ENCODE data around the gene ETFA. TPM values are rescaled to one million over a fixed set of nuclear protein-coding genes. Genes with fewer than 3 reads are reported as not detected.

Gene ETFA
- total RNA-seq, 1 donor = 70.6 TPM

DNA sequence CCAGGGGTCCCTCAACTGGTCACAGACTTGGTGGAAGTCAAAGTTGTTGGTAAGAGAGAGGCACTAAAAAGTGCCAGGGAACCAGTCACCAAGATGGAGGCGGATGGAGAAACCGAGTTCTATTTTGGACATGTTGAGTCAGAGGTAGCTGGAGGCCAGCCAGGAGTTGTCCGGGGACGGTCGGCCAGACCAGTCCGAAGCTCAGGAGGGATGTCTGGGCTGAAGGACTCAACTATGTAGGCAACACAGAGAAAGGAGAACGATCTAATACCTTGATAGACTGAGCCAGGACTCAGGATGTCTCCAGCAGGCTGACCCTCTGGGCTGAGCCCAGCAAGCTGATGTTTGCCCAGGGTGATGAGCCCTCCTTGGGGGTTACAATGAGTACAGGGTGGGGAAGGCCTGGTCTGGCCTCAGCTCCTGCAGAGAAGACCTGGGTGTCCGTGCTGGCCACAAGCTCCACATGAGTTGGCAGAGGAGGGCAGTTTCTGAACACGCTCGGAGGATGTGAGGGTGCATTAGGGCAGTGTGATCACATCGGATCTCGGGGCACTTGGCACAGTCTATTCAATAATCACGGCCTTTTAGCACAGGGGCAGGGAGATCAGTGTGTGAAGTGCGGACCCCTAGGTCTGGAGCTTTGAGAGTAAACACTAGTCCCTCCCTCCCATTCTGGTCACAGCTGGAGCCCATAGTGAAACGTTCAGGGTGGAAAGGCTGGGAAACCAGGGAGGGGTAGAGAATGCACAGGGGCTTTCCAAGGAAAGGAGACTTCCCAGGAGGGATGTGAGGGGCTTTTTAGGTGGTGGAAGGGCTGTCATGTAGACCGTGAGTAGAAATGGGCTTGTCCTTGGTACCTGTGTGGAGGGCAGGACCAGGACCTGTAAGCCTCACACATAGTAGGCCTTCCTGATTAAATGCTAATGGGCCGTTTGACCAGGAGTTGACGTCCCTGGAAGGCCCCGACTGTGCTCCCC lies 111.9 kb downstream of the ETFA start:
- no peak for DNase-seq (ENCODE audit: low read depth in 2 of 3, low spot score in 2 of 3)

GRCh38 chr15:76198456-76199105 lies 112.7 kb downstream of the ETFA start:
- no peak for DNase-seq (ENCODE audit: low read depth in 2 of 3, low spot score in 2 of 3)

- no peak for DNase-seq (ENCODE audit: low read depth in 2 of 3, low spot score in 2 of 3)
Observed at GRCh38 chr15:76197703-76198455, 113.4 kb downstream of the ETFA start.

DNA sequence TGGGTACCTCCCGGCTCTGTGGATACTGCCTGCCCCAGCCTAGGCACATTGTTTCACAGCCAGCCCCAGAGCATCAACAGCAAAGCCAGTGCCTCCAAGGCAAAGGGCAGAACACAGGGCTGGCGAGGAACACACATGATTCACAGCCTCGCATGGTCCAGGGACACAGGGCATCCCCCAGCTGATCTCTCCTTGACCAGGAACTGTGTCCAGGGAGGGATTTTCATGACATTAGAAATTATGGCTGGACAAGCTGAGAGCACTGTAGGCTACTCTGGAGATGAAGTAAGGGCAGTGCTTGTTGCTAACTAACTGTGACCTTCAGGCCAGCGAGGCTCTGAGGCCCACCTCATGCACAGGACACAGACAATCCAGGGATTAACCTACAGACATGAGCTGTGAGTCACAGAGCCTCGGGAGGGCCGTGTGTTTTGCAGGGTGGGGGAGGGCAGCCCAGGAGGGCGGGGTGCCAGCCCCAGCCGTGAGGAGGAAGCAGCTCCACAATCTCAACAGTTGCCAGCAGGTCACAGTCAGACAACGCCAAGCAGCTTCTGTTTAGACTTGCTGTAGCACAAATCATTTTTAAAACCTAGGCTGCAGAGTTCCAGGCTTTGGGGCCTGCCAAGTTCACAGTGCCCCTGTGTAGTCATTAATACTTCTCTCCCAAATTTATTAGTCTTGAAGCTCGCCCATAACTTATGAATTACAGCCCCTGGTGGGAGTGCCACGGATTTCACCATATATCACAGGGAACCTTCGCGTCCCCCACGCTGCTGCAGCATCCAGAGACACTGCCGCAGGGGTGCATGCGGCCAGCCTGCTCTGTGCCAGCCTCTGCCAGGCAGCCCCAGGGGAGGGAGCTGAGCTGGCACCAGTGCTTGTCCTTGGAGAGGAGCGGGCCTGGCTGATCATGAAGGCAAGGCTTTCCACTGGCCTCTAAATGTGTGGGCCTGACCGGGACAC lies 114.7 kb downstream of the ETFA start:
- peak in 2 of 3 donors; percentile 33 to 59 for DNase-seq (ENCODE audit: low read depth in 2 of 3, low spot score in 2 of 3)

- no peak for DNase-seq (ENCODE audit: low read depth in 2 of 3, low spot score in 2 of 3)
Observed at GRCh38 chr15:76195506-76196268, 115.6 kb downstream of the ETFA start.

DNA sequence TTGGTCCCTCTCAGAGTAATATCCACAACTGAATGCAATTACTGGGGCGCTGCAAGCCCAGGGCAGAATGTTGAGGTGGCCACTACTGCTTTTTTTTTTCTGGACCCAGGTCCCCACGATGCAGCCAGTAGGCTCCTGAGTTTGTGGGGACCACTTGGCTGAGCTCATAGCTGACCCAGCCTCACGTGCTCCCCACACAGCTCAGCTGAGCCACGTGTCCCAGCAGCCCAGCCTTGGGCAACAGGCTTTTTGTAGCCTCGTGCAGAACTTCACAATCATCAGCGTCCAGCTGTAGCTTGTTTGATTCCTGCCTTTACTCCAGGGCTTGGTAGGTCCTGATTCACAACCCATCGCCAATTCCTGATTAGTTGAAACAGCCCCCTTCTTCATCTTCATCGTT lies 117.3 kb downstream of the ETFA start:
- no peak for DNase-seq (ENCODE audit: low read depth in 2 of 3, low spot score in 2 of 3)

DNA sequence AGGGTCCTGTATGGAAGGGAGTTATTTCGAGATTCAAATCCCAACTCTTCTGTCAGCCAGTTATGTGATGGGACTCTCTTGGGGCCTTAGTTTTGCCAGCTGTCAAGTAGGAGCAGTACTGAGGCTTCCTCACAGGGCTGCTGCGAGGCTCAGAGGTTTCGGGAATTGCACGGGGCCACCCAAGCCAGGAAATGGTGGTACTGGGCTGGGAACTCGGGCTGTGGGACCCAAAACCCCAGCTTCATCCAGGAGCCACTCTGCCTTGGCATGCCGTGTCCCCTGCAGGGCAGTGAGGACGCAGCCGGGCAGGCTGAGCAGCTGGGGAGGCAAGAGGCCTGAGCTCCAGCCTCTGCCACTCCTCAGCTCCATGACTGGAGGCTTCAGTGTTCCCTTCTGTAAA lies 118.6 kb downstream of the ETFA start:
- no peak for DNase-seq (ENCODE audit: low read depth in 2 of 3, low spot score in 2 of 3)

DNA sequence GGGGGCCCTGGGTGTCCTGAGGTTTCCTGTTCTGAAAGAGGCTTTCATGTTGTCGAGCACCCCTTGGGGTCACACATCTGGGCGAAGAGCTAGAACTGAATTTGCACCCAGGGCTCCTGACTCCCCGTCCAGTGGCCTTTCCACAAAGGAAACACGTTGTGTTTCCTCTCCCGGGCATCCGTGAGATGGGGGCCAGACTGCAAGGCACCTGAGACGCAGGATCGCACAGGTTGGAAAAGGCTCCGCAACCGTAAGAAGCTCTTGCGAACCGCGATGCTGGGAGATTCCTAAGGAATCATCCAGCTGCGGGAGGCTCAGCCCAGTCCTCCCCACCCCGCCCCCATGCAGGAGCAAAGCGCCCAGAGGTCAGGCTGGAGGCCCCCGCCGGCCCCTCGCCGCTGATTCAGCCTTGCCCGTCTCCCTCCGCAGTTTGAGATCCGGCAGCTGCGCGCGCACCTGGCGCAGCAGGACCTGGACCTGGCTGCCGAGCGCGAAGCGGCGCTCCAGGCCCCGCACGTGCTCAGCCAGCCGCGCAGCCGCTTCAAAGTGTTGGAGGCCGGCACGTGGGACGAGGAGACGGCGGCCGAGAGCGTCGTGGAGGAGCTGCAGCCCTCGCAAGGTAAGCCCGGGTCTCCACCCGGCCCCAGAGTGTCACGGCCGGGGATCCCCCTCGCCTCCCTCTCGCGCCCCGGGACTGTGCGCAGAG lies 119.6 kb downstream of the ETFA start:
- peak in 2 of 3 donors; percentile 19 to 23 for DNase-seq (ENCODE audit: low read depth in 2 of 3, low spot score in 2 of 3)

DNA sequence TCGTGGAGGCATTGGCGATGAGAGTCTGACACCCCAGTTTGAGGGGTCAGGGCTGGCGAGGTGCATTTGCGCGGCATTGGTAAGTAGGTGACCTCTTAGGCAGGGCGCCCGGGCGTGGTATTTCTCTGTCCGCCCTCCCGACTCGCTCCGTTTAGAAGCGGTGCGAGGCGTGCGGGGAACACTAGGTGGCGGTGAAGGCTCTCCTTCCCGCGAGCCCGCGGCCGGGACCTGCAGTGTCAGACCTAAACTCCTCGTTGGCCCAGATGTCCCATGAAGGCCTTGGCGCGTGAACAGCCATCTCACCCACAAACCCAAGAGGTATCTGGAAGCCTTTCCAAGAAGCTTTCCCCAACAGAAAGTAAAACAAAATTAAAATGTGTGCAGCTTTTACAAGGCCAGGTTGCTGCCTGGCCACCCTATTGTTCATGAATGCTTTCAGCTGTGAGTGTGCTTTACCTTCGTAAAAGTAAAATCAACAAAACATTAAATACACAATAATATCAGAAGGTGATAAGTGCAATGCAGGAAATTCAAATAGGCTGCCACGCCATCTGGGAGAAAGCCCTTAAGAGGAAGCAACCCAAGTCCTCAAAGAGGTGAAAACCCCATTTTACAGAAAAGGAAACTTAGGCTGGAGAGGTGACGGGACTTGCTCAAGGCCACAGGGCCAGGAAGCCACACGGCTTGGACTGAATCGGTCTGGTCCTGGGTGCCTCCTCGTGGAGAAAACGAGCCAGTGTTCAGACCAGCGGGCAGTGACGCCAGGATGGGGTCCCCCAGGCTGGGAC lies 120.3 kb downstream of the ETFA start:
- DNase-seq (ENCODE audit: low read depth in 2 of 3, low spot score in 2 of 3) = peak; percentile 26 to 76 (median 59)

GRCh38 chr15:76190070-76190564 lies 121.2 kb downstream of the ETFA start:
- no peak for DNase-seq (ENCODE audit: low read depth in 2 of 3, low spot score in 2 of 3)

- DNase-seq (ENCODE audit: low read depth in 2 of 3, low spot score in 2 of 3) = no peak
Observed at GRCh38 chr15:76189106-76189505, 122.2 kb downstream of the ETFA start.

- no peak for DNase-seq (ENCODE audit: low read depth in 2 of 3, low spot score in 2 of 3)
Observed at GRCh38 chr15:76187163-76187562, 124.1 kb downstream of the ETFA start.

GRCh38 chr15:76185716-76186115 lies 125.6 kb downstream of the ETFA start:
- peak in 1 of 3 donors; percentile 57 for DNase-seq (ENCODE audit: low read depth in 2 of 3, low spot score in 2 of 3)

GRCh38 chr15:76184650-76185035 lies 126.6 kb downstream of the ETFA start:
- no peak for DNase-seq (ENCODE audit: low read depth in 2 of 3, low spot score in 2 of 3)

GRCh38 chr15:76183930-76184649 lies 127.2 kb downstream of the ETFA start:
- no peak for DNase-seq (ENCODE audit: low read depth in 2 of 3, low spot score in 2 of 3)

DNA sequence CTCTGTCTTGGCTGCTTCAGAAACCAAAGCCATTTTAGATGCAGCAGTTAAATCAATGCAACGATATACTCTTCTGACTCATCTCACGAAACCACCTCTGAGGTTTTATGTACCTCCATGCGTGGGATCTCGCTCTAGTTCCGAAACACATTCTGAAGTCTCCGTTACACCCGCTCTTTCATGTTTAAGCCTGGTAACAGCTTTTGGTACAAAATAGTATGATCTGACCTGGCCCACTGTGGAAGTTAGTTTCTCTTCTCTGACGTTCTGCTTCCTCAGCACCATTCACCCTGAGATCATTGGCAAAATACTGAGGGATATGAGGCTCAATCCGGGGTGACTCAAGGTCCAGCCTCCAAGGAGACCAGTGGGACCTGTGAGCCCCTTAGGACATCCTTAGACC lies 129.6 kb downstream of the ETFA start:
- DNase-seq (ENCODE audit: low read depth in 2 of 3, low spot score in 2 of 3) = no peak

- no peak for DNase-seq (ENCODE audit: low read depth in 2 of 3, low spot score in 2 of 3)
Observed at GRCh38 chr15:76180321-76180720, 130.9 kb downstream of the ETFA start.
